Pons (tissue), 1 donor: ENCODE data around the gene OSBPL2.

Experiments
- DNase-seq: peaks from one replicate; pipeline ENCODE4 v3.0.0-alpha.2; 2016; ENCODE audit warnings: low spot score

Gene OSBPL2

DNA sequence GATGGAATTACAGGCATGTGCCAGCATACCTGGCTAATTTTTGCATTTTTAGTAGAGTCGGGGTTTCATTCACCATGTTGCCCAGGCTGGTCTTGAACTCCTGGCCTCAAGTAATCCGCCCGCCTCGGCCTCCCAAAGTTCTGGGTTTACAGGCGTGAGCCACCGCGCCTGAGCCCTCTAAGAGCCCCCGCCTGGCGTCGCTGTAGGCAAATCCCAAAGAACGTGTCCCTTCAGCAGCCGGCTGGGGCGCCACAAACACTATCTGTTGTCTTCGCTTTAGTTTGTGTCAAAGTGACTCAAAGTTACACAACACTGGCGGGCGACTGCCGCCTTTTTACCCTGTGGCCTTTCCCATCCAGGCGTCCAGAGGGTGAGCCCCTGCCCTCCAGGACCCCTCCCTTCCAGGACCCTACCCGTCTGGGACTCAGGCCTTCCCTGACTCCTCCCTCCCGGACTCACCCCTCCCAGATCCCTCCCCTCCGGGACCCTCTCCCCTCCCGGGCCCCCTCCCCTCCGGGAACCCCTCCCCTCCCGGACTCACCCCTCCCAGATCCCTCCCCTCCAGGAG, 63.5 kb downstream of the OSBPL2 start:
- DNase-seq = peak; percentile 91

DNA sequence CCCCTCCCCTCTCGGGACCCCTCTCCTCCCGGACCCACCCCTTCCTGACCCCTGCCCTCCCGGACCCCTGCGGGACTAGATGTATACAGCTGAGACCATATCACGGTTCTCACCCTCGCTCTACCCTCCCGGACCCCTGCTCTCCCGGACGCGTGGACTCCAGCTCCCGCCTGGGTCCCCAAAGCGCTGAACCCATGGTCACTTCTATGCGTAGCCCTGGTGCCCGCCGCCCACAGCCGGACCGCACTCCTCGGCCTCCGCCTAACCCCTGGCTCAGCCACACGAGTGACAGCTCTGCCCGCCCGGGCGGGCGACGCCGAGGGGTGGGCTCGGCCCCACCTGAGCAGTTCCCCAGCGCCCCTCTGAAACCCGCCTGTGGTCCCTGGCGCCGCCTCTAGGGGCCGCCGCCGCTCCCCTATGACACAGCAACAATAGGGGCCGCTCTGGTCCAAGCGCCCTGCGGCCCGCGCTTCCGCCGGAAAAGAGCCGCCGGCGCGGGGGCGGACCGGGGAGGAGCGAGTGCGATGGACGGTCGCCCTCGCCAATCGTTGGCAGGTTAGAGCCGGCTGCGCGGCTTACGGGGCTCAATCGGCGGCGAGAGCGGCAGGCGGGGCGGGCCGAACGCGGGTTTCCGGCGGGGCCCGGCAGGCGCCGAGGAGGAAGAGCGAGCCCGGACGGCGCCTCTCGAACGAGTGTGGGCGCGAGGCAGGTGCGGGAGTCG, 64.2 kb downstream of the OSBPL2 start, which contains the start of gene ADRM1:
TSS of gene ADRM1 (plus strand) at position 657 of the 721 bp plus-strand sequence. CDS start 572 bp downstream, outside the sequence.
- peak; percentile 95 for DNase-seq

DNA sequence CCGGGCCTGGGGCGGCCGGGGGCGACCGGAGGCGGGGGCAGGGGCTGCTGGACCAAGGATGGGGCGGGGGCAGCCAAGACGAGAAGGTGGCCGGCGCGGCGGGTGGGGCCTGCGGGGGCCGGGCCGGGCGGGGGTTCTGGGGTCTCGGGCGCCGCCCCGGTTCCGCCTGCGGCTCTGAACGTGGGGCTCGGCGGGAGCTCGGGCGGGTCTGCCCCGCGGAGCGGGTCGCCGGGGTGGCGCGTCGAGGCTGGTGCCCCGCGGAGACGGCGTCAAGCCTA, 64.7 kb downstream of the OSBPL2 start:
- DNase-seq = no peak

DNA sequence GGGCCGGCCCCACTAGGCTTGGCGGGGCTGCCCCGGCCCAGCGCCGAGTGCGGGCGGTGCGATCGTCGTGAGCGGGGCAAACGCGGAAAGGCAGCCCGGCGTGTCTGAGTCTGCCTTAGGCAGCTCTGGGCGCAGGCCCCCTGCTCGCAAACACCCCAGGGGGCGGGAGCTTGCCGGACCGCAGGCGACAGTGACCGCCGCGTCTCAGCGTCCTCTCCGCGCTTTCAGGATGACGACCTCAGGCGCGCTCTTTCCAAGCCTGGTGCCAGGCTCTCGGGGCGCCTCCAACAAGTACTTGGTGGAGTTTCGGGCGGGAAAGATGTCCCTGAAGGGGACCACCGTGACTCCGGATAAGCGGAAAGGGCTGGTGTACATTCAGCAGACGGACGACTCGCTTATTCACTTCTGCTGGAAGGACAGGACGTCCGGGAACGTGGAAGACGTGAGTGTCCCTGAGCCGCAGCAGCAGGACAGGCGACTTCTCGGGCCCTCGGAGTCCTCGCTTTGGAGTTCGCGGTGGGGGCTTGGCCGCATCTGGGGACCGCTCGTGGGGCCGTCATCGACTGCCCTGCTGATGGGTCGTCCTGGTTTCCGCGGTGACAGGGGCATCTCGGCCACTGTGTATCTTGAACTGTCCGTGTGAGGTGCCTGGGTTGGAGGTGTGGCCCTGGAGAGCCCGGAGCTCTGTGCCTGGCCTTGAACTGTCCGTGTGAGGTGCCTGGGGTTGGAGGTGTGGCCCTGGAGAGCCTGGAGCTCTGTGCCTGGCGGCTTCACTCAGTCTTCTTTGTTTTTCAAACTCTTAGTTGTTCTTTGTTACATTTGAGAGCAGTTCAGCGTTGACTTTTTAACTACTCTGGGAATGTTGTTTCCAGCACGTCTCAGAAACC, 65.3 kb downstream of the OSBPL2 start:
- no peak for DNase-seq

DNA sequence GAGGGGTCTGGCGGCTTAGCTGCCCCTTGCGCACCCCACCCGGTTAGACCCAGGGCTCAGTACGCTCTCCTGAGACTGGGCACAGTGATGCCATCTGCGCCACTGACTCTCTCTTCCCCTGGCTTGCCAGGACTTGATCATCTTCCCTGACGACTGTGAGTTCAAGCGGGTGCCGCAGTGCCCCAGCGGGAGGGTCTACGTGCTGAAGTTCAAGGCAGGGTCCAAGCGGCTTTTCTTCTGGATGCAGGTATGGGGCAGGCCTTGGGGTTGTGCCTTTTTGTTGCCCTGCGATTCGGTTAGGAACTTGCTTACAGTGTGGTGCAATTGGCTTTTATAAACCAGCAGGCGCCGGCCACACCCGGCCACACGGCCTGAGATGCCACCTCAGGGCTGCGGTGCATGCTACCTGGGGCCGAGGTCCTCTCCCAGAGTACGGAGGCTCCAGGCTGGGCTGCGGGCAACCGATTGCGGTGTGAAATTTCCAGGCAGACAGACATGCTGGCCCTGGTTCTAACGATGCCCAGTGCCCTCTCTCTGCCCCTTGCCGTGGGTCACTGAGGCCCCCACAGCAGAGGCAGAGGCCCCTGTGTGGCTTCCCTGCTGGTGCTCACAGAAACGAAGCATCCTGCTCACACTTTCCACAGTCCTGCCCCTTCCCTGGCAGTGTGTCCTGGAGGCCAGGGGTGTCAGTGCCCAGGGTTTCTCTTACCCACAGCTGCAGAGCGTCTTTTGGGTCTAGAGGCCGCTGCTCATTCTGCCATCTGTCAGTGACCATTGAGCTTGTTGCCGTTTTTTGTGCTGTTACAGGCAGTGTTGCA, 66.2 kb downstream of the OSBPL2 start:
- DNase-seq = no peak

DNA sequence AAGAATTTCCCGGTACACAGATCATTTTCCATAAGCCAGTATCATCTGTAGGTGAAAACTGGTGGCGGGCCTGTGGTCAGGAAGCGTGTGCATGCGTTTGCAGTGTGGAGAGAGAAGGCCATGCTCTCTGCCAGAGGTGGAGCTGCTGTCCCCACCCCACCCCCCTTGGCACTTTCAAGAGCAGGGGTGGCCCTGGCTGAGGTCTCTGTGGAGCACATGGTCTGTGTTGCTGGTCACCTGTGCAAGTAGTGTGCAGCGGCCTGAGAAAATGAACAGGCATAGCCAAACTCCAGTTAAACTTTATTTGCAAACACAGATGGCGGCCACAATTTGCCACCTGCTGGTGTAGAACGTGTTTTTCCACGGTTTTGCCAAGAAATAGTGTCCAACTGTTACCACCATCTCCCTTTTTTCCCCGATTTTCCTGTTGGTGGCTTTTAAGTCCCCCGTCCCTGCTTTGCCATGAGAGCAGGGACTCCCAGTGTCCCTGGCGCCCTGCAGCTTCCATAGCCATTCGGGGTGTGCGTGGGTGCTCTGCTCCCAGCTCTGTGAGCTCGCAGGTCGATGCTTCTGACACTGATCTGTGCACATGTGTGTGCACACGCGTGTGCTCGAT, 66.9 kb downstream of the OSBPL2 start:
- DNase-seq = no peak

DNA sequence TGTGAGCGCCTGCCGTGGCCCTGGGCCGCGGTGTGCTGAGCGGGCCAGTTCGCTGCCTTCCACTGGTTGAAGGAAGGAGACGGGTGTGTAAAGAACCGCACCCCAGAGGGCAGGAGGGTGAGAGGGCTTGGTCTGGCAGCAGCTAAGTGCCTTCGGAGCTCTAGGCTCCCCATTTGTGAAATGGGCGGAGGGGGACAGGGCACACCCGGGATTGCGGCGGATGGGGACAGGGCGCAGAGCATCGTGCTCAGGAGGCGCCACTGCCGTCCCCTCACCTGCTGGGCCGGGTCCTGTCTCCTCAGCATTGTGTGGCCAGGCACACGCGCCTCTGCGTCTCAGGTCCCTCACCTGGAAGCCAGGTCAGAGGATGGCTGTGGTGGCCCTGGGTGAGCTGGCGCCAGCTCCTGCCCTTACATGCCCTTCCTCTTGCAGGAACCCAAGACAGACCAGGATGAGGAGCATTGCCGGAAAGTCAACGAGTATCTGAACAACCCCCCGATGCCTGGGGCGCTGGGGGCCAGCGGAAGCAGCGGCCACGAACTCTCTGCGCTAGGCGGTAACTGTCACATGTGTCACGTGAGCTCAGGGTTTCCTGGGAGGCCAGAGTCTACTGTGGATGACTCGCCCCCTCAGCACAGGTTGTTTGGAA, 67.6 kb downstream of the OSBPL2 start:
- DNase-seq = no peak

DNA sequence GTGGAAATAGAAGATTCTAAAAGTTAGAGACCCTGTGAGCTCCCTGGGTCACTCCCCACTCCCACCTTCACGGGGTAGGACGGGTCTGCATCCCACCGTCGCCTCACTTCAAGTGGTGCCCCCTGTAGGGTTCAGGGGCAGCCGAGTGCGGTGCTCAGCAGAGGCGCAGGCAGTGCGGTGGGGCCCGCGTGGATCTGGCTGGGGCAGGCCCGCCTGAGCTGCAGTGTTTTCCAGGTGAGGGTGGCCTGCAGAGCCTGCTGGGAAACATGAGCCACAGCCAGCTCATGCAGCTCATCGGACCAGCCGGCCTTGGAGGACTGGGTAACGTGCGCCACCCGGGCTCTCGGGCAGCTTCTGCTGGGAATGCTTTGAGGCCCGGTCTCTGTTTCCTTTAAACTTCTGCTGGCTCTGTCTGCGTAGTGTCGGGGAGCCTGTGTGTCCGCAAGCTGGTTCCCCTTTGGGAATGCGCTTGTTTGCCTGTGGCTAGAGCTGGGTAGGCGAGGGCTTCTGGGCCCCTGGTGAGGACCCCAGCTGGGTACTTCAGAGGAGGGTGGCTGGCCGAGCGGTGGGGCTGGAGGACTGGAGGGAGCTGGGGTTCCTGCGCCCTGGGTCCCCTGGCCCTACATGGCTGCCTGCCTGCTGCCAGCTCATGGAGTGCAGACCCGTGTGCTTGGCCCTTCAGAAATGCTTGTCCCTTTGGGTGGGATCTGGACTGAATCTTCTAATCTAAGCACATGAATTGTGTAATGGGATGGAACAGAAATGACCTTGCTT, 68.3 kb downstream of the OSBPL2 start:
- no peak for DNase-seq

DNA sequence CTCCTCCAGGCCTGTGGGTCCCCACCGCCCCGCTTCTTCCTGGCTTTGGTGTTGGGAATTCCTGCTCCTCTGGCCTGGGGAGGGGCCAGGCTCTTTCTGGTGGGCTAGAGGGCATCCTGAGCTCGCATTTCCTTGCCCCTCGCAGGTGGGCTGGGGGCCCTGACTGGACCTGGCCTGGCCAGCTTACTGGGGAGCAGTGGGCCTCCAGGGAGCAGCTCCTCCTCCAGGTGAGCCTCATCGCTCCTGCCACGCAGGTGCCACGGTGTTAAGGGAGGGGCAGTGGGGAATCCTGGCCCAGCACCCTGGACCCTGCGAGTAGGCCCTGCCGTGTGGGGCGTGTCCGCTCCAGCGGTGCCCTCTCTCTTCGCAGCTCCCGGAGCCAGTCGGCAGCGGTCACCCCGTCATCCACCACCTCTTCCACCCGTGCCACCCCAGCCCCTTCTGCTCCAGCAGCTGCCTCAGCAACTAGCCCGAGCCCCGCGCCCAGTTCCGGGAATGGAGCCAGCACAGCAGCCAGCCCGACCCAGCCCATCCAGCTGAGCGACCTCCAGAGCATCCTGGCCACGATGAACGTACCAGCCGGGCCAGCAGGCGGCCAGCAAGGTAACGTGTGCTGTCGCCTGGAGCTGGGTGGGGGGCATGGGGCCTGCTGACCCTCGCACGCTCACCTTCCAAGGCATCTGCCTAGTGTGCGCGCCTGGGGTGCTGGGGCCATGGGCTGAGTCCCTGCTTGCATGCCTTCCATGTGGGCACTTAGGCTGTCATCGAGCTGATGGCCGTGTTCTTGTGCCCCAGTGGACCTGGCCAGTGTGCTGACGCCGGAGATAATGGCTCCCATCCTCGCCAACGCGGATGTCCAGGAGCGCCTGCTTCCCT, 69.1 kb downstream of the OSBPL2 start:
- DNase-seq = no peak

DNA sequence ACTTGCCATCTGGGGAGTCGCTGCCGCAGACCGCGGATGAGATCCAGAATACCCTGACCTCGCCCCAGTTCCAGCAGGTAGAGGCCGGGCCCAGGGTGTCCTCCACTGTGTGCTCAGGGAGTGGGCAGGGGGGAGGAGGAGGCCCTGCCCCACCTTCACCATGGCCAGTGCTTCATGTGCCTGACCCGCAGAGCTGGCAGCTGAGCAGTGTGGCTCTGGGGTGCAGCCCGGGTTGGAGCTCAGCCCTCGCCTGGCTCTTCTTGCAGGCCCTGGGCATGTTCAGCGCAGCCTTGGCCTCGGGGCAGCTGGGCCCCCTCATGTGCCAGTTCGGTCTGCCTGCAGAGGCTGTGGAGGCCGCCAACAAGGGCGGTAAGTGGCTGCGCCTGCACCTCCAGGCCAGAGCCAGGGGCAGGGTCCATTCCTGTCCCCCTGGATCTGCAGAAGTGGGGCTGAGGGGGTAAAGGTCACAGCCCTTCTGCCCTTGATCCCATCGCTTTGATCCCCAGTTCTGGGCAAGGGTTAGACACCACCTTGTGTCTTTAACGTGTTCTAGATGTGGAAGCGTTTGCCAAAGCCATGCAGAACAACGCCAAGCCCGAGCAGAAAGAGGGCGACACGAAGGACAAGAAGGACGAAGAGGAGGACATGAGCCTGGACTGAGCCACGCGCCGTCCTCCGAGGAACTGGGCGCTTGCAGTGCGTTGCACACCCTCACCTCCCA, 69.9 kb downstream of the OSBPL2 start:
- no peak for DNase-seq

DNA sequence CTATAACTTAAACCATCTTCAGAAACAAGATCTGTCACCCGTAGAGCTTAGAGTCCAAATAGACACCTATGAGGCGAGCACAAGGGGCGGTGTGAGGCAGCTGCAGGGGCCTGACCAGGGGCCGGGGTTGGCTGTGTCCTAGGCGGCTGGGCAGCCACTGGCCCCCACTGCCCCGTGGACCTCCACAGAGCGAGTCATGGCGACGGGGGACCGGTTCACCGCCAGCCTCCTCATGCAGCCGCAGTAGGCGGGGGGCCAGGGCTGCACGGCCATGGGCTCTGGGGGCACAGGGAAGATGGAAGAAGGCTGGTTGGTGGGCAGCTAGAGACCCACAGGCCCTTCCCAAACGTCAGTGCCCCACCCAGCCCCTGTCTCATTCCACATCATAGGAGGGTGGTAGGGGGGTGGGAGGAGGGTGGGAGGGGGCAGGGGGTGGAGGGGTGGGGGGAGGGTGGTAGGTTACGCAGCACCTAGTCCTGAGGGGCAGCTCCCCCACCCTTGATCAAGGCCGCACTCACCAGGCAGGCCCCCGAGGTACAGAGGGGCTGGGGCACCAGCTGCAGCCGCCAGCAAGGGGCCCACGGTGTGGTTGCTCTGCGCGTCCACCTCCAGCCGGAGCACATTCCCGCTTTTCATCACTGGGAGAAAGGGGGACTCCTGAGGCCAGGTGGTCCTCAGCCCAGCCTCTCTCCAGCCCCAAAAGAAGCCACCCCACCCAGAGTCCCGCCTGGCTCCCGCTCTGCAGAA, 71.0 kb downstream of the OSBPL2 start:
- DNase-seq = no peak

DNA sequence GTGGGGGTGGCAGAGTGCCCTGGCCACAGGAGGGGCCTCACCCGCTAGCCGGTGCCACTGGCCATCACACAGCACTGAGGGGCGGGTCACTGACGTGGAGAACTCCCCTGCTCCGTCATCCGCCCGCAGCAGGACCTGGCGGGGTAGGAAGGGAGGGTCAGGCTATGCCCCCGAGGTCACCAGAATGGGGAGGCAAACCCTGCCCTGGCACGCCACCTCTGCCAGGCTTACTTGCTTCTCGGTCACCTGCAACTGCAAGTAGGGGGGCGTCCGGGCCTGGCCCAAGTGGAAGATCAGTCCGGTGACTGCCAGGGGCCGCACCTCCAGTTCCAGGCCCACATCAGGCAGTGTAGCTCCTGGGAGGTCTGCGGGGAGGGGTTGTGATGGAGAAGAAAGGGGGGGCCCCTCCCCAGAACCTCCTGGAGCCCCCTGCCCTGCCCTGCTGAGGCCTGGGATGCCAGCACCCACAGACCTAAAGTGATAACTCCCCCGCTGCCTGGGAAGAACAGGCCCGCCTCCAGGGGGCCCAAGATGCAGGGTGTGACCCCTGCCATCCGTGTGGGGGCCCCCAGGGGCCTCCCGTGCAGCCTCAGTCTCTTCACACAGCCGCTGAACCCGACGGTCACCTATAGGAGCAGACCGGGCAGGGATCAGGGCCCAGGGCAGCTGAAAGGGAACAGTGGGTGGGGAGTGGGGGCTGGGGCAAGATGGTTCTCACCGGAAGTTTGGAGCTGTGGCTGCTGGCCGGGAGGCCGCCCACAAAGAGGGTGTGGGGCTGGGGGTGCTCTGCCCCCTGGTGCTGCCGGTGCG, 71.8 kb downstream of the OSBPL2 start:
- DNase-seq = no peak

DNA sequence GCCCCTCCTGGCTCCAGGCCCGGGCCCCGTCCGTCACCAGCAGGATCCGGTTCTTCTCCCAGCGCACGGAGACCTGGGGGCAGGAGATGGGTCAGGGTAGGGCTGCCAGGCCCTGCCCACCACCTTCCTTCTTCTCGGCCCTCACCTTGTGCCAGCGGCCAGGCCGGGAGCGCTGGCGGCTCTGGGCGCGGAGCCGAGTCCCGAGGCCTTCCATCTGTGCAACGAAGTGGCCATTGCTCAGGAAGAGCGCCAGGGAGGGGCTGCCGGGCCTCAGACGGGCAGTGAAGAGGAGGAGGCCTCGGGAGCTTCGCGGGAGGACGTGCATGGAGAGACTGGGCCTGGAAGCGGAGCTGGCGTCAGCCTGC, 72.4 kb downstream of the OSBPL2 start:
- no peak for DNase-seq

DNA sequence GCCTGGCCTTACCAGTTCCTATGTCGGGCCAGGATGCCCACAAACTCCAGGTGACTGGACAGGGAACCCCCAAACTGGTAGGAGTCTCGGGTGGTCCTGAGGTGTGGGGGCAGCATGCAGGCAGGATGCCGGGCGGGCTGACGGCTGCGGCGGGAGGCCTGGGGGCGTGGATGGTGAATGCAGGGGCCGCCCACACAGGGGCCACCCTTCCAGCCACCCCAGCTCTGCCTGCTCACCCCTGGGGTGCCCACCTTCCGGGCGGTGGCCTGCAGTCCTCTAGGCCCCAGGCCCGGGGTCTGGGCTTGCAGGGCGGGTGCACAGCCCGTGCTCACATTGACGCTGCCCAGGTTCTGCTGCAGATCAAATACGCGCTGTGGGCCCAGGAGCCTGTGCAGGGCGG, 72.8 kb downstream of the OSBPL2 start:
- DNase-seq = no peak

DNA sequence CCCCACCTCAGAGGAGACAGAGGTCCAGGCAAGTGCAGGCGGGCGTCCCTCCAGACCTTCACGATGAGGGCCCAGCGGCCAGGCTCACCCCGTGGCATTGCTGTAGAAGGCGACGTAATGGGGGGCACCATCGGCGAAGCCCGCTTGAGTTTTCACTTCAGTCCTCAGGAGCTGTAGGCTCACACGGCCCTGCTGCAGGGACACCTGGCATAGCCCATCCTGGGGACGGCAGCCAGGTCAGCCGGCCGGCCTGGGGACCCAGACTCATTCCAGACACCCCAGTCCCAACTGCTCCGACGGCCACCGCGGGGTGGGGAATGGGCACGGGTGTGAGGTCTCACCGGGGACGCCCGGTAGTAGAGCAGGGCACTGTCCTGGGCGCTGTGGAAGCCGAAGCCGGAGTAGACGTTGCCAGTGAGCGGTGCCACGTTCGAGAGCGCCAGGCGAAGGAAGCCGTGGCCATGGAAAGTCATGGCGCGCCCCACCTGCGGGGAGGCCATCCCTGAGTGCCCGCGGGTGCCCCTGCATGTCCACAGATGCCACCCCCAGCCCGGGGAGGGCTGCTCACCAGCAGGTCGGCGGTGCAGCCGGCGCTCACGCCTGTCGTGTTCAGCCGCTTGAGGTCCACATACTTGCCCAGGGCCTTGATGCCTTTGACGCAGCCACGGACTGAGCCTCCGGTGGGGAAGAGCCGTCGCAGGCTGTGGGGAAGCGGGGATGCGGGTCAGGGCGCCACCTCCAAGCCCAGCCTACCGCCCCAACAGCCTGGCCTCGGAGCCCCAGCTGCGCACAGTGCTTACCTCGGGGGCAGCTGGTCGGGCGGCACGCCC, 73.7 kb downstream of the OSBPL2 start:
- DNase-seq = no peak

DNA sequence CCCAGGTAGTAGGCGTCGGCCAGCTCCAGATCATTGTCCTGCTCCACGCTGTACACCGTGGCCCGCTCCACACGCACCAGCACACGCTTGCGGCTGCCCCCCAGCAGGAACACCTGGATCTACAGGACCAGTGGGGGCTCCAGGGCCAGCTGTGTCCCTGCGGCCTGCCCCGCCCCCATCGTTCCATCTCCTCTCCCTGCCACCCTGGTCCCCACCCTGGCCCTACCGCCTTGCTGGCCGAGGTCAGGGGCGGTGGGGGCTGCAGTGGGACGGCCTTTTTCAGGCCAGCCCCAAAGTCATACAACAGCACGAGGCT, 74.3 kb downstream of the OSBPL2 start:
- DNase-seq = no peak

DNA sequence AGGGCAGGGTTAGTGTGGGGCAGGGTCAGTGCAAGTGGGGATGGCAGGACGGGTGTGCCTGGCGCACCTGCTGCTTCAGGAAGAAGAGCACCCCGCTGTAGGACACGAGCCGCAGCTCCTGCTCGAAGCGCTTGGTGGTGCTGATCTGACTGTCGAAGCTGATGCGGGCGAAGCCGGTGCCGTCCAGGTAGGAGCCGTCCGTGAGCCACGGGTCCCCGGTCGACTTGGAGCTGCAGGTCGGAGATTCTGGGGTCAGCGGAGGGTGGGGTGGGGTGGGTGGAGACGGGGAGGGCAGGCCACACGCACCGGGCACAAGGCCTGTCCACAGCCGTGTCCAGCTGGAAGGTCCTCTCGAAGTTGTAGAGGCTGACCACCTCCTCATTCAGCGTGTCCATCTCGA, 74.7 kb downstream of the OSBPL2 start:
- DNase-seq = no peak
